MCF 10A (cell line): ENCODE results near the gene PGR. TPM values are rescaled to one million over a fixed set of nuclear protein-coding genes. Genes with fewer than 3 reads are reported as not detected.

Experiments
- BruUV-seq: library from RNA; stranded (reverse); fragments of 400-500 nt; replicated peaks from 2 replicates; lab custom pipeline; 2021; lab: Mats Ljungman, UMichigan
- CTCF ChIA-PET: fragments of 300-600 bp; sonication (Branson Sonifier 250); formaldehyde crosslinking; extraction: SDS; loops from one replicate; lab custom pipeline; 2021; ENCODE audit warnings: antibody characterized with exemption, inconsistent platforms; lab: Yijun Ruan, JAX
- POLR2A ChIA-PET: fragments of 300-600, 350-650 bp; sonication (Branson Sonifier 250); formaldehyde crosslinking; extraction: SDS; loops from one replicate; lab custom pipeline; 2020; ENCODE audit warnings: antibody characterized with exemption, inconsistent platforms; lab: Yijun Ruan, JAX
- DNase-seq: peaks from one replicate; pipeline ENCODE4 v3.0.0-alpha.2; 2018; ENCODE audit not compliant: unreplicated experiment
- H3K27ac Mint-ChIP-seq: one replicate; pipeline ENCODE4 v1.8.0; 2022; ENCODE audit warnings: mild to moderate bottlenecking, low read depth, mixed read lengths; ENCODE audit not compliant: unreplicated experiment
- H3K27me3 Mint-ChIP-seq: one replicate; pipeline ENCODE4 v1.8.0; 2022; ENCODE audit warnings: mixed read lengths; ENCODE audit not compliant: insufficient read depth, unreplicated experiment
- H3K36me3 Mint-ChIP-seq: one replicate; pipeline ENCODE4 v1.8.0; 2022; ENCODE audit warnings: mild to moderate bottlenecking, moderate library complexity, mixed read lengths; ENCODE audit not compliant: insufficient read depth, unreplicated experiment
- H3K4me1 Mint-ChIP-seq: one replicate; pipeline ENCODE4 v1.8.0; 2022; ENCODE audit warnings: mixed read lengths; ENCODE audit not compliant: insufficient read depth, unreplicated experiment
- H3K4me3 Mint-ChIP-seq: one replicate; pipeline ENCODE4 v1.8.0; 2022; ENCODE audit warnings: mild to moderate bottlenecking, moderate library complexity, mixed read lengths; ENCODE audit not compliant: unreplicated experiment
- H3K9me3 Mint-ChIP-seq: one replicate; pipeline ENCODE4 v1.8.0; 2022; ENCODE audit warnings: mixed read lengths; ENCODE audit not compliant: unreplicated experiment
- intact Hi-C: fragments of 100-400 bp; cut with micrococcal nuclease; formaldehyde crosslinking; loops from 2 replicates; pipeline ENCODE4 v1.14.1; 2022
- total RNA-seq: library from RNA; stranded (reverse); gene quantifications from 2 replicates; pipeline ENCODE4 v1.2.3, GENCODE V29; 2022
- TF ChIP-seq, protein P1 (sequence below): fragments of 200-600 bp; IDR thresholded peaks from one replicate; pipeline ENCODE4 v1.8.0; 2022; ENCODE audit warnings: antibody characterized with exemption, mild to moderate bottlenecking; ENCODE audit not compliant: unreplicated experiment

The PGR gene
- total RNA-seq, 1 experiment from 2014 or later, result not detected

DNA sequence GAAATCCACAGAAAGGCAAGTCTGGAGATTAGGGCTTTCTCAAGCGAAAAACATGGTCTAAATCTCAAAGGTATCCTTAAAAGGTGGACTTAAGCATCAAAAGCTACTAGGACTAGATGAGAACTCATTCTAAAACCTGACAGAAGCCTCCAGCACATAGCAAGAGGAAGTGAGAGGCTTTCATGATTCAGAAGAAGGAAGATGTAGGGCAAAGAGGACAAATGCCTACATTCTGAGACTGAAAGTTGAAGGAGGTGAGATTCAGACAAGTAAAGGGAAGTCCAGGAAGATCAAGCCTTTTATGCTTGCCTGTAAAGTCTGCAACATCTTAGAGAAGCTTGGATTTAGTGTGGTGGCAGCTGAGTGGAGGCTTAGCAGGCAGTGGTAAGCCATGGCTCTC lies 98.9 kb downstream of the PGR start:
- Mint-ChIP-seq H3K36me3 (no peaks in the 10 kb centered on the region), H3K27ac (no peak overlapping the region), H3K4me1 (no peaks in the 10 kb centered on the region), H3K27me3 (no peaks in the 10 kb centered on the region), H3K9me3 (no peaks in the 10 kb centered on the region), H3K4me3 (no peak overlapping the region)
- ChIA-PET POLR2A (no interaction called here), CTCF (interaction anchor here (0.6 to 0.8 kb wide), 2 partner anchors 51 to 128 kb away, joined by 3 to 4 read pairs; no protein-coding TSS in a partner anchor)
- no TSS peak for BruUV-seq
- TF ChIP-seq, protein P1, sequence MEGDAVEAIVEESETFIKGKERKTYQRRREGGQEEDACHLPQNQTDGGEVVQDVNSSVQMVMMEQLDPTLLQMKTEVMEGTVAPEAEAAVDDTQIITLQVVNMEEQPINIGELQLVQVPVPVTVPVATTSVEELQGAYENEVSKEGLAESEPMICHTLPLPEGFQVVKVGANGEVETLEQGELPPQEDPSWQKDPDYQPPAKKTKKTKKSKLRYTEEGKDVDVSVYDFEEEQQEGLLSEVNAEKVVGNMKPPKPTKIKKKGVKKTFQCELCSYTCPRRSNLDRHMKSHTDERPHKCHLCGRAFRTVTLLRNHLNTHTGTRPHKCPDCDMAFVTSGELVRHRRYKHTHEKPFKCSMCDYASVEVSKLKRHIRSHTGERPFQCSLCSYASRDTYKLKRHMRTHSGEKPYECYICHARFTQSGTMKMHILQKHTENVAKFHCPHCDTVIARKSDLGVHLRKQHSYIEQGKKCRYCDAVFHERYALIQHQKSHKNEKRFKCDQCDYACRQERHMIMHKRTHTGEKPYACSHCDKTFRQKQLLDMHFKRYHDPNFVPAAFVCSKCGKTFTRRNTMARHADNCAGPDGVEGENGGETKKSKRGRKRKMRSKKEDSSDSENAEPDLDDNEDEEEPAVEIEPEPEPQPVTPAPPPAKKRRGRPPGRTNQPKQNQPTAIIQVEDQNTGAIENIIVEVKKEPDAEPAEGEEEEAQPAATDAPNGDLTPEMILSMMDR, result no peak
- DNase-seq, result no peak
- intact Hi-C loops, result no loop called here

DNA sequence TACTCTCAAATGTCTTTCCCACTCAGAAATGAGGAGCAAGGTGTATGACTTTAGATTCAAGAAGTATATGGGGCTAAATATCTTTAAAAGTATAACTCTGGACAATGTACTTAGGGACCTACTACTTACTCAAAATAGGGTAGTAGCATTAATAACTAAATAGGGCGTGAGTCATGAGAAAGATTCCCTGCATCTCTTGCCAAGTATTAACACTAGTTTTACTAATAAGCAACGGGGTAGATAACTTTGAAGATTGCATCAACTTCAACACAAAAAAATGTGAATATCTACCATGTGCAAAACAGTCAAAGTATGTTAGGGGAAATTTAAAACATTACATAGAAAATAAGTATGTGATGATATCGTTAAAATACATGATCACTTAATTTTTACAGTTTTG lies 99.6 kb downstream of the PGR start:
- Mint-ChIP-seq H3K9me3 (no peaks in the 10 kb centered on the region), H3K4me1 (no peaks in the 10 kb centered on the region), H3K27ac (no peak overlapping the region), H3K36me3 (no peaks in the 10 kb centered on the region), H3K4me3 (no peak overlapping the region), H3K27me3 (no peaks in the 10 kb centered on the region)
- TF ChIP-seq, protein P1, result no peak
- BruUV-seq, result no TSS peak
- CTCF ChIA-PET, result no interaction called here
- intact Hi-C loops, result no loop called here
- DNase-seq, result no peak
- POLR2A ChIA-PET, result no interaction called here

DNA sequence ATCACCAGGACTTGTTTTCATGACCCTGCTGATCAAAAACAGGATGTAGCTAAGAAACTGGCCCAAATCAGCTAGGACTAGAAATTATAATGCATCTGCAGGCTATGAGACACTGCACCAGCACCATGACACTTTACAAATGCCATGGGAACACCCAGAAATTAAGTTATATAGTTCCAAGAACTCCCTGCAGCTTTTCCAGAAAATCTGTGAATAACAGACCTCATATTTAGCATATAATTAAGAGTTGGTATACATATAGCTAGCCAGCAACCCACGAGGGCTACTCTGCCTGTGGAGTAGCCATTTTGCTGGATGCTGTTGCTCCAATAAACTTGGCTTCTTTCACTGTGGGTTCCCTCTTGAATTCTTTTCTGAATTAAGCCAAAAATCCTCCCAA lies 101.0 kb downstream of the PGR start:
- Mint-ChIP-seq H3K4me3 (no peak overlapping the region), H3K27ac (no peak overlapping the region), H3K27me3 (no peaks in the 10 kb centered on the region), H3K4me1 (no peaks in the 10 kb centered on the region), H3K36me3 (no peaks in the 10 kb centered on the region), H3K9me3 (no peaks in the 10 kb centered on the region)
- ChIA-PET POLR2A (no interaction called here), CTCF (interaction anchor here (0.6 kb wide), 1 partner anchor 834 kb away, joined by 4 read pairs; no protein-coding TSS in a partner anchor)
- DNase-seq, result no peak
- intact Hi-C loops, result no loop called here
- no TSS peak for BruUV-seq
- TF ChIP-seq, protein P1, result no peak

DNA sequence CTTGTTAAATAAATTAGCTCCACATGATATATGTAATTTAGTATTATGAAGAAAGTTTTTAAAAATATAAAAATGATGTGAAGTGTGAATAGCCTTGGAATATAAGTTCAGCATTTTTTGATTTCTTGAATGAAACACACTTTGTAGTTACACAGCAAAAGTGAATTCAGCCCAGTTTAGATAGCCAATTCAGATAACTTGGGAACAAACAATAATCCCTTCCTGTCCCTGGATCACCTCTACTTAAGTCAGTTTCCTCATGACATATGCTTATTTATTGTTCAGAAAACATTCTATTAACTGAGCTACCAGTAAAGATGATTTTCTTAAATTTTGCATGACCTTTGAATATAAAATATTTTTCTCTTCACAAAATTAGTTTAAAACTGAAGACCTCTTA lies 107.4 kb downstream of the PGR start:
- Mint-ChIP-seq H3K9me3 (no peaks in the 10 kb centered on the region), H3K36me3 (no peaks in the 10 kb centered on the region), H3K4me3 (no peak overlapping the region), H3K27ac (no peak overlapping the region), H3K27me3 (no peaks in the 10 kb centered on the region), H3K4me1 (no peaks in the 10 kb centered on the region)
- DNase-seq, result no peak
- POLR2A ChIA-PET, result no interaction called here
- CTCF ChIA-PET, result interaction anchor here (0.6 kb wide), 1 partner anchor 12 kb away, joined by 4 read pairs; no protein-coding TSS in a partner anchor
- TF ChIP-seq, protein P1, result no peak
- intact Hi-C loops, result no loop called here
- BruUV-seq, result no TSS peak
